Neural progenitor cell (in vitro differentiated cells): ENCODE data around the gene BRSK2. TPM values are rescaled to one million over a fixed set of nuclear protein-coding genes. Genes with fewer than 3 reads are reported as not detected.

Source experiments
- DNase-seq: peaks from one replicate; pipeline ENCODE4 v3.0.0-alpha.2; 2016; ENCODE audit warnings: low spot score
- H2AFZ ChIP-seq: fragments of 200-600 bp; sonication (generic); replicated peaks from 2 replicates; pipeline ENCODE4 v1.6.1; 2016; ENCODE audit warnings: antibody characterized with exemption
- H3F3A ChIP-seq: fragments of 200-600 bp; sonication (generic); 2 replicates; pipeline ENCODE4 v1.6.1; 2016; ENCODE audit warnings: antibody characterized with exemption, low read depth
- H3K27ac ChIP-seq: fragments of 200-600 bp; sonication (generic); 2 replicates; pipeline ENCODE4 v1.5.1; 2016; ENCODE audit warnings: mild to moderate bottlenecking
- H3K27me3 ChIP-seq: fragments of 200-600 bp; sonication (generic); 2 replicates; pipeline ENCODE4 v1.6.1; 2016; ENCODE audit warnings: mild to moderate bottlenecking, moderate library complexity
- H3K36me3 ChIP-seq: fragments of 200-600 bp; sonication (generic); 2 replicates; pipeline ENCODE4 v1.5.1; 2016
- H3K4me1 ChIP-seq: fragments of 200-600 bp; sonication (generic); 2 replicates; pipeline ENCODE4 v1.6.1; 2016; ENCODE audit warnings: mixed run types
- H3K4me2 ChIP-seq: fragments of 200-600 bp; sonication (generic); 2 replicates; pipeline ENCODE4 v1.6.1; 2016
- H3K4me3 ChIP-seq: fragments of 200-600 bp; sonication (generic); 2 replicates; pipeline ENCODE4 v1.5.1; 2016
- H3K79me2 ChIP-seq: fragments of 200-600 bp; sonication (generic); 2 replicates; pipeline ENCODE4 v1.6.1; 2016; ENCODE audit warnings: low read depth
- H3K9ac ChIP-seq: fragments of 200-600 bp; sonication (generic); 2 replicates; pipeline ENCODE4 v1.6.1; 2016
- H3K9me3 ChIP-seq: fragments of 200-600 bp; sonication (generic); 2 replicates; pipeline ENCODE4 v1.5.1; 2016; ENCODE audit warnings: low read depth
- H4K20me1 ChIP-seq: fragments of 200-600 bp; sonication (generic); 2 replicates; pipeline ENCODE4 v1.6.1; 2016; ENCODE audit warnings: low read depth
- H3K27ac Mint-ChIP-seq: 3 replicates; pipeline ENCODE4 v1.8.0; 2021; ENCODE audit warnings: mixed read lengths
- H3K27me3 Mint-ChIP-seq: 2 replicates; pipeline ENCODE4 v1.8.0; 2022; ENCODE audit warnings: low read depth, mild to moderate bottlenecking, inconsistent platforms, moderate library complexity, mixed read lengths; ENCODE audit not compliant: insufficient read depth
- H3K36me3 Mint-ChIP-seq: 3 replicates; pipeline ENCODE4 v1.8.0; 2021; ENCODE audit warnings: mixed read lengths
- H3K4me1 Mint-ChIP-seq: 3 replicates; pipeline ENCODE4 v1.8.0; 2021; ENCODE audit warnings: mixed read lengths
- H3K4me3 Mint-ChIP-seq: 3 replicates; pipeline ENCODE4 v1.8.0; 2021; ENCODE audit warnings: mild to moderate bottlenecking, moderate library complexity, mixed read lengths
- H3K9me3 Mint-ChIP-seq: 3 replicates; pipeline ENCODE4 v1.8.0; 2020; ENCODE audit warnings: mixed read lengths
- EZH2 ChIP-seq: fragments of 200-600 bp; sonication (generic); IDR thresholded peaks from 2 replicates; pipeline ENCODE4 v1.6.1; 2017; ENCODE audit warnings: antibody characterized with exemption, mild to moderate bottlenecking, moderate library complexity
- EZH2phosphoT487 ChIP-seq: fragments of 200-600 bp; sonication (generic); IDR thresholded peaks from 2 replicates; pipeline ENCODE4 v1.6.1; 2017; ENCODE audit warnings: antibody characterized with exemption
- total RNA-seq: library from RNA; depleted of rRNA; stranded (reverse); fragments of >200 nt; gene quantifications from 2 replicates; pipeline ENCODE4 v1.2.3, GENCODE V29; 2015; ENCODE audit warnings: low replicate concordance
- TF ChIP-seq, protein P1 (sequence below): fragments of 200-600 bp; sonication (generic); IDR thresholded peaks from 2 replicates; pipeline ENCODE4 v1.5.1; 2017; ENCODE audit warnings: antibody characterized with exemption, mild to moderate bottlenecking

The BRSK2 gene
- total RNA-seq, 1 donor from 2014 or later = 8.2 TPM

DNA sequence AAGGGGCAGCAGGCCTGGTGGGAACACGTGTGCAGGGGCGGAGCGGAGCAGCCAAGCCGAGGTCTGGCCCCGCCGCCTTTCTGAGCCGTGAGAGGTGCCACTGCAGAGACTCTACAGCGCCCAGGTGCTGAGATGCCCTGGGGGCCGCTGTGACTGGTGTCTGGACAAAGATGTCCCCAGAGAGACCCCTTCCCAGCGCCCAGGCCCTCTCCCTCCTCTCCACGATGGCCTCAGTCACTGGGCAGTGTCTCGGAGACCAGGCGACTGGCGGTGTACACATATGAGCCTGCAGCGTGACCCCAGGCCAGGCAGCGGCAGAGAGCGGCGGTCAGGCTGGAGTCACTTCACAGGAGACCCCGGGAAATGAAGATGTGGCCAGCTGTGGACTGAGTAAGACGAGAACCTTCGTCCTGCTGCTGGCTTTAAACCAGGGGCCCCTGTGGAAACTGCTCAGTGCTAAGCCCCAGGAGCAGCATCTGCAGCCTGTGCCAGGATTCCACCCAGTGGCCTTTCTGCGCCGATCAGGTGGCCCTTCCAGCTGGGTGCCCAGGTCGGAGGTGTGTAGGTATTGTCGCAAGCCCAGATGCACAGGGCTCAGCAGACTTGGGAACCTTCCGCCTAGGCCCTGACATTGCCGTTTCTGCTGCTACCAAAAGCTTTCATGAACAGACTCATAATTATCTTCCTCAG lies 62.2 kb downstream of the BRSK2 start:
- no peak for DNase-seq
- peaks cover 13% of the 10 kb centered on the region for H4K20me1 ChIP-seq
- no peaks in the 10 kb centered on the region for H3K9me3 Mint-ChIP-seq
- peaks cover 4% of the 10 kb centered on the region for H3K4me1 ChIP-seq
- no peak overlapping the region for H3K4me3 Mint-ChIP-seq
- no peak overlapping the region for H3K27ac Mint-ChIP-seq
- no peaks in the 10 kb centered on the region for H3F3A ChIP-seq
- no peak overlapping the region for H3K27ac ChIP-seq
- H3K27me3 ChIP-seq = no peaks in the 10 kb centered on the region
- no peaks in the 10 kb centered on the region for H3K36me3 Mint-ChIP-seq
- no peak overlapping the region for H3K9ac ChIP-seq
- no peaks in the 10 kb centered on the region for H3K36me3 ChIP-seq
- no peak overlapping the region for H3K4me3 ChIP-seq
- H3K79me2 ChIP-seq = no peaks in the 10 kb centered on the region
- no peak overlapping the region for H3K4me2 ChIP-seq
- no peak for TF ChIP-seq EZH2phosphoT487
- no peak for TF ChIP-seq EZH2
- TF ChIP-seq, protein P1, sequence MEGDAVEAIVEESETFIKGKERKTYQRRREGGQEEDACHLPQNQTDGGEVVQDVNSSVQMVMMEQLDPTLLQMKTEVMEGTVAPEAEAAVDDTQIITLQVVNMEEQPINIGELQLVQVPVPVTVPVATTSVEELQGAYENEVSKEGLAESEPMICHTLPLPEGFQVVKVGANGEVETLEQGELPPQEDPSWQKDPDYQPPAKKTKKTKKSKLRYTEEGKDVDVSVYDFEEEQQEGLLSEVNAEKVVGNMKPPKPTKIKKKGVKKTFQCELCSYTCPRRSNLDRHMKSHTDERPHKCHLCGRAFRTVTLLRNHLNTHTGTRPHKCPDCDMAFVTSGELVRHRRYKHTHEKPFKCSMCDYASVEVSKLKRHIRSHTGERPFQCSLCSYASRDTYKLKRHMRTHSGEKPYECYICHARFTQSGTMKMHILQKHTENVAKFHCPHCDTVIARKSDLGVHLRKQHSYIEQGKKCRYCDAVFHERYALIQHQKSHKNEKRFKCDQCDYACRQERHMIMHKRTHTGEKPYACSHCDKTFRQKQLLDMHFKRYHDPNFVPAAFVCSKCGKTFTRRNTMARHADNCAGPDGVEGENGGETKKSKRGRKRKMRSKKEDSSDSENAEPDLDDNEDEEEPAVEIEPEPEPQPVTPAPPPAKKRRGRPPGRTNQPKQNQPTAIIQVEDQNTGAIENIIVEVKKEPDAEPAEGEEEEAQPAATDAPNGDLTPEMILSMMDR = no peak
- no peaks in the 10 kb centered on the region for H3K27me3 Mint-ChIP-seq
- H2AFZ ChIP-seq = no peak overlapping the region
- H3K4me1 Mint-ChIP-seq = no peaks in the 10 kb centered on the region
- H3K9me3 ChIP-seq = no peaks in the 10 kb centered on the region

DNA sequence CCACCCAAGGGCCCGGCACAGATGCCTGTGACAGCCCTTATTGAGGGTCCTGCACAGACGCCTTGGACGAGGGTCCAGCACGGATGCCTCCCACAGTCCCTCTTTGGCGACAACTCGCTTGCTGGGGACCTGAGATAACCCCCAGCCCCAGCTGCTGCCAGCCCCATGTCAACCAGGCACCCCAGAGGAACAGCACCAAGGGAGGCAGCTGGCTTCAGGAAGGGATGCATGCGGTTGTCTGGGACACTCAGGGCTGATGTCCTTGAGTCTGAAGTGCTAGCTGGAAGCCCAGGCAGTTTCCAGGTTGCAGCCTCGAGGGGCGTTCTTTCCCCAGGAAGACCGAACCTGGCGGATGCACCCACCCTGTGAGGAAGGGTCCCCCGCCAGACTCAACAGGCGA lies 63.0 kb downstream of the BRSK2 start:
- H3K9me3 ChIP-seq = no peaks in the 10 kb centered on the region

DNA sequence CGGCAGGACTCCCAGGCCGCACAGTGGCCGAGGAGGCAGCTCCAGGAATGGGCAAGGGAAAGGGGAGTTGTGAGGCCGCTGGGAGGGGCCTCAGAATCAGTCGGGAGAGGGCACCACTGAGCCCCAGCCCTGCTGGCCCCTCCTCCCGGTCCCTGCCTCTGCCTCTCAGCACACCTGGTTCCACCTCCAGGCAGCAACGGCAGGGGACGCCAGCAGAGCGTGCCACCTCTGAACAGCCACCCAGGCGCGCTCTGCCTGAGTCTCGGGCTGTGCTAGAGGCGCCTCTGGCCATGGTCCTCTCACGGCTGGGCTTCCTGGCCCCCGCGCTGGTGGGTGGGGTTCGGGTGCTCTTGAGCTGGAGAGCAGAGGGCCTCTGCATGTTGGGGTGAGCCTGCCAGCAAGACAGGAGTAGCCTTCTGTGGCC lies 63.9 kb downstream of the BRSK2 start:
- TF ChIP-seq EZH2phosphoT487 = no peak
- TF ChIP-seq EZH2 = no peak
- TF ChIP-seq, protein P1 = peak; percentile 46
- Histone ChIP-seq H3K27me3 (no peaks in the 10 kb centered on the region), H3K27ac (no peak overlapping the region), H3K36me3 (no peaks in the 10 kb centered on the region), H3K4me3 (no peak overlapping the region), H3K79me2 (no peaks in the 10 kb centered on the region), H3K4me1 (peaks cover 12% of the 10 kb centered on the region), H3K9me3 (no peaks in the 10 kb centered on the region), H3K9ac (no peak overlapping the region), H2AFZ (no peak overlapping the region), H3F3A (no peaks in the 10 kb centered on the region), H4K20me1 (peaks cover 20% of the 10 kb centered on the region), H3K4me2 (no peak overlapping the region)
- Mint-ChIP-seq H3K27me3 (no peaks in the 10 kb centered on the region), H3K9me3 (no peaks in the 10 kb centered on the region), H3K36me3 (no peaks in the 10 kb centered on the region), H3K4me1 (no peaks in the 10 kb centered on the region), H3K27ac (no peak overlapping the region), H3K4me3 (no peak overlapping the region)
- DNase-seq = peak; percentile 73

More for the DNA sequence above, 63.0 kb downstream of the BRSK2 start:
- peaks cover 13% of the 10 kb centered on the region for H4K20me1 ChIP-seq
- H3K27me3 ChIP-seq = no peaks in the 10 kb centered on the region
- no peak overlapping the region for H3K4me3 ChIP-seq
- H3K36me3 Mint-ChIP-seq = no peaks in the 10 kb centered on the region
- H3K79me2 ChIP-seq = no peaks in the 10 kb centered on the region
- no peaks in the 10 kb centered on the region for H3F3A ChIP-seq
- no peaks in the 10 kb centered on the region for H3K9me3 Mint-ChIP-seq
- no peaks in the 10 kb centered on the region for H3K36me3 ChIP-seq
- no peak overlapping the region for H3K9ac ChIP-seq
- no peak overlapping the region for H2AFZ ChIP-seq
- H3K27ac Mint-ChIP-seq = no peak overlapping the region
- H3K4me1 ChIP-seq = peaks cover 4% of the 10 kb centered on the region
- no peak overlapping the region for H3K4me3 Mint-ChIP-seq
- TF ChIP-seq, protein P1 = no peak
- TF ChIP-seq EZH2 = no peak
- TF ChIP-seq EZH2phosphoT487 = no peak
- no peaks in the 10 kb centered on the region for H3K4me1 Mint-ChIP-seq
- no peak overlapping the region for H3K27ac ChIP-seq
- H3K27me3 Mint-ChIP-seq = no peaks in the 10 kb centered on the region
- H3K4me2 ChIP-seq = no peak overlapping the region
- no peak for DNase-seq
